Muscle of leg (tissue), 11 donors: ENCODE measurements around the gene FZD10. TPM values are rescaled to one million over a fixed set of nuclear protein-coding genes. Genes with fewer than 3 reads are reported as not detected.

ENCODE experiments used
- DNase-seq: peaks from one replicate; pipeline ENCODE4 v3.0.0; 2013
- H3K27ac ChIP-seq: one replicate; pipeline ENCODE4 v1.5.1; 2013; ENCODE audit warnings: mild to moderate bottlenecking, low read length, control low read depth
- H3K27me3 ChIP-seq: one replicate; pipeline ENCODE4 v1.6.1; 2013; ENCODE audit warnings: low read length; ENCODE audit not compliant: control insufficient read depth, insufficient read depth
- H3K36me3 ChIP-seq: one replicate; pipeline ENCODE4 v1.6.1; 2013; ENCODE audit warnings: low read length; ENCODE audit not compliant: control insufficient read depth, insufficient read depth
- H3K4me1 ChIP-seq: one replicate; pipeline ENCODE4 v1.6.1; 2013; ENCODE audit warnings: low read length; ENCODE audit not compliant: control insufficient read depth, insufficient read depth
- H3K4me3 ChIP-seq: one replicate; pipeline ENCODE4 v1.5.1; 2013; ENCODE audit warnings: low read length, control low read depth
- H3K9me3 ChIP-seq: replicated peaks from 2 replicates; pipeline ENCODE4 v1.6.1; 2013; ENCODE audit warnings: low read depth, low read length; ENCODE audit not compliant: control insufficient read depth
- WGBS: methylation state at CpG from one replicate; pipeline ENCODE4 v1.1.5; 2013; ENCODE audit warnings: missing lambda C conversion rate; ENCODE audit not compliant: insufficient coverage; 5-methylcytosine and 5-hydroxymethylcytosine counted together
- polyA plus RNA-seq, 8 donors: library from polyadenylated mRNA; unstranded; fragments of 120-200 nt; gene quantifications; one replicate each; pipeline versions ENCODE4 v1.2.1 to v1.2.3, GENCODE V29; 2013; ENCODE audit warnings: inconsistent platforms in 1 of 8, low replicate concordance in 1 of 8; ENCODE audit not compliant: insufficient read length in 8 of 8, insufficient read depth in 1 of 8
- total RNA-seq: library from RNA; stranded (reverse); fragments of 120-200 nt; gene quantifications from one replicate; pipeline ENCODE4 v1.2.4, GENCODE V29; 2013

Gene FZD10
- total and polyA plus RNA-seq, 9 donors, result 9.8 to 15.4 (median 12.6) TPM

DNA sequence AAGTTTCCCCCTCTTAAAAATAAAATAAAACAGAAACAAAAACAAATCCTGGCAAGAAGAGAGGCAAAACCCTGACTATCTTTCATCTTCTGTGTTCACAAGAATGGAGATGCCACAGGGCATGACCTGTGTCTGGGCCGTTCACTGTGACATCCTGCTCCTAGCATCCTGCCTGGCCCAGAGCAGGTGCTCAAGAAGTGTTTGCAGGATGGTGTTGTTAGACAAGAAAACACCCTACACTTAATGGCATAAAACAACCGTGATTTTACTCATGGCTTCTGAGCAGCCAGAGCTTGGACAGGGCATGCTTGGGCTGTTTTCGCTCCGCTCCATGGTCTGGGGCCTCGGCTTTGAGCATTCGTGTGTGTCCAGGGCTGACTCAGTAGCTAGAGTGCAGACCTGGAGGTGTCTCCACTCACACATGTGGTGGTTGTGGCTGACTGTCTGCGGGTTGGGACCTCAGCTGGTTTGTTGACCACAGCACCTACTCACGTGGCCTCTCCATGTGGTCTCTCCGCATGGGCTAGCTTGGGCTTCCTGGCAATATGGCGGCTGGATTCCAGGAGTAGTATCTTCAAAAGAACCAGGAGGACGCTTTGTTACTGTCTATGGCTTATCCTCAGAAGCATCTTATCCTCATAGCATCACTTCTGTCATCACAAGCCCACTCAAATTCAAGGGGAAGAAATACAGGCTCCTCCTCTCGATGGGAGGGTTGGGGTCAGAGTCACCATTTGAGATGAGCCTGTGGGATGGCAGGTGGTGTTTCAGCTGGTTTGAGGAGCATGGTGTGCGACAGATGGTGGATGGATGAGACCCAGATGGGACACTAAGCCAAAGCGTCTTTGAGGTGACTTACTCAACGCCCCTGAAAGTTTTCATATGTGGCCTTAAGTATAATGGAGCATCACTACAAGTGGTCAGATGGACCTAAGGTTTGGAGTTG lies 33.2 kb upstream of the FZD10 start:
- Histone ChIP-seq H3K27me3 (peaks cover 20% of the 10 kb centered on the region), H3K4me3 (no peak overlapping the region), H3K9me3 (peaks cover 5% of the 10 kb centered on the region), H3K27ac (peak overlapping the region; percentile 86), H3K36me3 (no peaks in the 10 kb centered on the region), H3K4me1 (peaks cover 56% of the 10 kb centered on the region)
- 94% methylated on average over 11 of the region's 15 CpGs for WGBS
- no peak for DNase-seq

DNA sequence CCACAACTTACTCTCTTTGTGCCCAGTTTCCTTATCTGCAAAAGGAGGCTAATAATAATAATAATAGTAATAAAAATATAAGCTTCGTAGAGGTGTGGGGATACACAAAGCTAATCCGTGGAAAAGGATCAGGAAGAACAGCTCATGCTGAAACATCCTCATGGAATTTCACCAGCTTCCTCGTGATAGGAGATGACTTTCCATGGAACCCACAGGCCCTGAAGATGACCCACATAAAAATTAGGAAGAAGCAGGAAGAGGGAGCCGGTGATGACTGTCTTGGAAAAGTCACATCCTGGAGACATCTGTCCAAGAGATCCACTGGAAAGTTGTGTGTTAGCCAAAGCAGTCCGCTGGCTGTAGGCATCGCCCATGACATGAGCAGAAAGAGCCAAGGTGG lies 31.9 kb upstream of the FZD10 start:
- H3K27ac ChIP-seq, result no peak overlapping the region
- peaks cover 5% of the 10 kb centered on the region for H3K9me3 ChIP-seq
- peaks cover 57% of the 10 kb centered on the region for H3K4me1 ChIP-seq
- H3K27me3 ChIP-seq, result peaks cover 25% of the 10 kb centered on the region
- DNase-seq, result no peak
- H3K4me3 ChIP-seq, result no peak overlapping the region
- no peaks in the 10 kb centered on the region for H3K36me3 ChIP-seq
- WGBS, result 72% methylated on average over 3 of the region's 6 CpGs

DNA sequence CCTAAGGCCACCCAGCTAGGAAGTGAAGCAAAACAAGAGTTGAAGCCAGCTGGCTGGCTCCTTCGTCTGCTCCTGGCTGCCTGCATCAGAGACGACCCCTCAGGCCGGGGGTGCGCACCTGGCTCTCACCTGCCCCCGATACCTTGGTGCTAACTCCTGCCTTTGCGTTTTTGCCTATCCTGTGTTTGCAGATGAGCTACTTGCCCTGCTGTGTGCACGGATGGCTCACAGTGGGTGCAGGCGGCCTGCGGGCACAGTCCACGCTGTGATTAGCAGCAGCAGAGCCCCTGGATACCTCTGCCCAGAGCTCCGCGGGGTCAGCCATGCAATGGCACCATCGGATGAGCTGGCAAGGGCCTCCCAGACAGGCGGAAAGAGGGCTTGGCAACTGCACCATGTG lies 31.2 kb upstream of the FZD10 start:
- WGBS, result 71% methylated on average over 14 of the region's 14 CpGs
- no peaks in the 10 kb centered on the region for H3K36me3 ChIP-seq
- H3K4me1 ChIP-seq, result peaks cover 51% of the 10 kb centered on the region
- peaks cover 25% of the 10 kb centered on the region for H3K27me3 ChIP-seq
- H3K27ac ChIP-seq, result no peak overlapping the region
- no peak for DNase-seq
- H3K9me3 ChIP-seq, result peaks cover 5% of the 10 kb centered on the region
- no peak overlapping the region for H3K4me3 ChIP-seq

- no peaks in the 10 kb centered on the region for H3K36me3 ChIP-seq
- 40% methylated on average over 8 of the region's 8 CpGs for WGBS
- H3K4me3 ChIP-seq, result no peak overlapping the region
- peaks cover 5% of the 10 kb centered on the region for H3K9me3 ChIP-seq
- H3K4me1 ChIP-seq, result peaks cover 46% of the 10 kb centered on the region
- no peak for DNase-seq
- no peak overlapping the region for H3K27ac ChIP-seq
- H3K27me3 ChIP-seq, result peaks cover 25% of the 10 kb centered on the region
These were observed 30.5 kb upstream of the FZD10 start for GRCh38 chr12:130131801-130132200.

GRCh38 chr12:130132831-130133511 lies 29.3 kb upstream of the FZD10 start:
- H3K4me3 ChIP-seq, result no peak overlapping the region
- H3K9me3 ChIP-seq, result peaks cover 5% of the 10 kb centered on the region
- peaks cover 41% of the 10 kb centered on the region for H3K4me1 ChIP-seq
- H3K27ac ChIP-seq, result no peak overlapping the region
- 60% methylated on average over 10 of the region's 14 CpGs for WGBS
- no peak for DNase-seq
- H3K27me3 ChIP-seq, result peaks cover 25% of the 10 kb centered on the region
- no peaks in the 10 kb centered on the region for H3K36me3 ChIP-seq

GRCh38 chr12:130133851-130134562 lies 28.3 kb upstream of the FZD10 start:
- Histone ChIP-seq H3K4me3 (no peak overlapping the region), H3K4me1 (peaks cover 31% of the 10 kb centered on the region), H3K36me3 (no peaks in the 10 kb centered on the region), H3K9me3 (peaks cover 4% of the 10 kb centered on the region), H3K27me3 (peaks cover 25% of the 10 kb centered on the region), H3K27ac (no peak overlapping the region)
- no peak for DNase-seq
- 64% methylated on average over 11 of the region's 26 CpGs for WGBS

GRCh38 chr12:130134563-130134915 lies 27.7 kb upstream of the FZD10 start:
- peaks cover 25% of the 10 kb centered on the region for H3K27me3 ChIP-seq
- H3K36me3 ChIP-seq, result no peaks in the 10 kb centered on the region
- no peak overlapping the region for H3K4me3 ChIP-seq
- H3K9me3 ChIP-seq, result no peaks in the 10 kb centered on the region
- DNase-seq, result no peak
- WGBS, result 60% methylated on average over 1 of the region's 8 CpGs
- no peak overlapping the region for H3K27ac ChIP-seq
- peaks cover 32% of the 10 kb centered on the region for H3K4me1 ChIP-seq

DNA sequence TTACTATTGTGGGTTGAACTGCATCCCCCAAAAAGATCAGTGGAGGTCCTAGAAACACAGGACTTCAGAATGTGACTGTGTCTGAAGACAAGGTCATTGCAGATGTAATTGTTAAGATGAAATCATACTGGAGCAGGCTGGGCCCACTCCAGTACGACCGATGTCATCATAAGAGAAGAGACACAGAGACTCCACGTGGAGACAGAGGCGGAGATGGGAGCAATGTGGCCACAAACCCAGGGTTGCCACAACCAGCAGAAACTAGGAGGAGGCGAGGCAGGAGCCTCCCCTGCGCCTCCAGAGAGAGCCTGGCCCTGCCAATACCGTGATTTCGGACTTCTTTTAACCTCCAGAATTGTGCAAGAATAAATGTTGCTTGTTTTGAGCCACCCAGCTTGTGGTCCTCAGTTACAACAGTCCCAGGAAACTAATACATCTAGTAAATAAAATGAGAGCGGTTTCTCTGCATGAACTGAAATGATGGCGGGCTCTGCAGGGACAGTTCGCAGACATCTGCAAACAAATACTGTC lies 25.7 kb upstream of the FZD10 start:
- Histone ChIP-seq H3K4me3 (no peak overlapping the region), H3K9me3 (no peaks in the 10 kb centered on the region), H3K27ac (no peak overlapping the region), H3K27me3 (peaks cover 25% of the 10 kb centered on the region), H3K4me1 (peaks cover 33% of the 10 kb centered on the region), H3K36me3 (no peaks in the 10 kb centered on the region)
- WGBS, result 50% methylated on average over 9 of the region's 11 CpGs
- peak; percentile 58 for DNase-seq

GRCh38 chr12:130137040-130138018 lies 24.9 kb upstream of the FZD10 start:
- no peak overlapping the region for H3K4me3 ChIP-seq
- peaks cover 23% of the 10 kb centered on the region for H3K27me3 ChIP-seq
- H3K27ac ChIP-seq, result no peak overlapping the region
- H3K36me3 ChIP-seq, result no peaks in the 10 kb centered on the region
- WGBS, result 42% methylated on average over 25 of the region's 26 CpGs
- peak; percentile 39 for DNase-seq
- no peaks in the 10 kb centered on the region for H3K9me3 ChIP-seq
- peaks cover 27% of the 10 kb centered on the region for H3K4me1 ChIP-seq
